ENCODE results near the gene CBR1.

GRCh38 chr21:36052860-36053714 is 16.7 kb upstream of the CBR1 start:
- TF ChIP-seq ZNF274 (IDR thresholded peaks at IDR 0.05; ENCODE audit: low read depth, low read length) (no peak), YY1 (IDR thresholded peaks at IDR 0.05; ENCODE audit: insufficient read depth, insufficient read length) (no peak), SUZ12 (IDR thresholded peaks at IDR 0.05; ENCODE audit: extremely low read depth, insufficient read depth, insufficient read length) (no peak)
